Naive thymus-derived CD4-positive, alpha-beta T cell (primary cell): ENCODE results near the gene ZNG1A. TPM values are rescaled to one million over a fixed set of nuclear protein-coding genes. Genes with fewer than 3 reads are reported as not detected.
"Not testable (repeated sequence)": the region's sequence is repeated elsewhere in the genome, so short reads cannot be mapped to it uniquely, and the experiment has no call there.

ENCODE experiments used
- ATAC-seq: fragments of 150-1000 bp; cut with Tn5 transposase; 2 replicates; pipeline ENCODE4 v1.10.0; 2021; ENCODE audit warnings: mild to moderate bottlenecking, moderate library complexity
- CTCF ChIA-PET: fragments of 350-600 bp; sonication (Branson Sonifier 250); formaldehyde crosslinking; loops from one replicate; lab custom pipeline; 2021; ENCODE audit warnings: antibody characterized with exemption; lab: Charles Lee
- POLR2A ChIA-PET: fragments of 350-600 bp; sonication (Branson Sonifier 250); formaldehyde crosslinking; loops from one replicate; lab custom pipeline; 2021; ENCODE audit warnings: antibody characterized with exemption, inconsistent platforms; lab: Charles Lee
- DNase-seq, 9 donors: peaks; one replicate each; pipeline versions ENCODE4 v3.0.0 to v3.0.0-alpha.2; 2020 to 2022; ENCODE audit warnings: mixed read lengths in 1 of 9
- H3K27ac ChIP-seq: one replicate; pipeline ENCODE4 v1.7.0; 2013; ENCODE audit warnings: mild to moderate bottlenecking, low read depth, low read length, moderate library complexity
- H3K27me3 ChIP-seq, 2 donors: one replicate each; pipeline ENCODE4 v1.7.0; 2013; ENCODE audit warnings: low read length in 2 of 2, mild to moderate bottlenecking in 2 of 2, moderate library complexity in 2 of 2; ENCODE audit not compliant: control insufficient read depth in 2 of 2, insufficient read depth in 2 of 2
- H3K36me3 ChIP-seq, 3 experiments: 1 replicate in 2 of 3; 2 replicates in 1 of 3; pipeline ENCODE4 v1.7.0; 2013; ENCODE audit warnings: low read length in 3 of 3, mild to moderate bottlenecking in 3 of 3, moderate library complexity in 1 of 3; ENCODE audit not compliant: insufficient read depth in 3 of 3, control insufficient read depth in 2 of 3
- H3K4me1 ChIP-seq, 2 donors: one replicate each; pipeline ENCODE4 v1.7.0; 2013; ENCODE audit warnings: low read length in 2 of 2, mild to moderate bottlenecking in 2 of 2, moderate library complexity in 1 of 2; ENCODE audit not compliant: control insufficient read depth in 2 of 2, insufficient read depth in 2 of 2
- H3K4me3 ChIP-seq: 2 replicates; pipeline ENCODE4 v1.7.0; 2013; ENCODE audit warnings: mild to moderate bottlenecking, low read length
- H3K9me3 ChIP-seq, 3 experiments: 1 replicate in 2 of 3; 2 replicates in 1 of 3; pipeline ENCODE4 v1.7.0; 2013; ENCODE audit warnings: low read length in 3 of 3; ENCODE audit not compliant: control insufficient read depth in 2 of 3
- H3K27ac Mint-ChIP-seq, 9 donors: one replicate each; pipeline ENCODE4 v1.8.0; 2020 to 2022; ENCODE audit warnings: mixed read lengths in 9 of 9, mild to moderate bottlenecking in 8 of 9, moderate library complexity in 5 of 9, inconsistent platforms in 2 of 9
- H3K27me3 Mint-ChIP-seq, 5 donors: one replicate each; pipeline ENCODE4 v1.8.0; 2021 to 2022; ENCODE audit warnings: mixed read lengths in 5 of 5, mild to moderate bottlenecking in 1 of 5
- H3K36me3 Mint-ChIP-seq, 5 donors: one replicate each; pipeline ENCODE4 v1.8.0; 2020 to 2022; ENCODE audit warnings: mixed read lengths in 5 of 5, mild to moderate bottlenecking in 3 of 5, inconsistent platforms in 1 of 5
- H3K4me1 Mint-ChIP-seq, 7 donors: one replicate each; pipeline ENCODE4 v1.8.0; 2020 to 2022; ENCODE audit warnings: mixed read lengths in 7 of 7, mild to moderate bottlenecking in 3 of 7, inconsistent platforms in 1 of 7
- H3K4me3 Mint-ChIP-seq, 10 donors: one replicate each; pipeline ENCODE4 v1.8.0; 2020 to 2022; ENCODE audit warnings: mild to moderate bottlenecking in 10 of 10, mixed read lengths in 10 of 10, moderate library complexity in 6 of 10, inconsistent platforms in 2 of 10
- H3K9me3 Mint-ChIP-seq, 11 donors: one replicate each; pipeline ENCODE4 v1.8.0; 2020 to 2022; ENCODE audit warnings: mixed read lengths in 11 of 11, mild to moderate bottlenecking in 4 of 11, inconsistent platforms in 1 of 11, moderate library complexity in 1 of 11
- intact Hi-C, 2 donors: fragments of 100-400 bp; cut with micrococcal nuclease; formaldehyde crosslinking; loops; one replicate each; pipeline ENCODE4 v1.15.1; 2023
- polyA plus RNA-seq, 2 donors: library from polyadenylated mRNA; unstranded; fragments of 300-500 nt; fragmentation: Illumina TruSeq; gene quantifications; one replicate each; pipeline ENCODE4 v1.2.3, GENCODE V29; 2021
- total RNA-seq, 6 experiments: library from RNA in 5 of 6; stranded (reverse) in 5 of 6; gene quantifications; 1 replicate in 5 of 6; 2 replicates in 1 of 6; pipeline ENCODE4 v1.2.3 and lab custom pipeline; 2021 to 2026

ZNG1A gene
- total and polyA plus RNA-seq, 7 experiments from 2014 or later, result 16.4 to 30.6 (median 27.2) TPM

DNA sequence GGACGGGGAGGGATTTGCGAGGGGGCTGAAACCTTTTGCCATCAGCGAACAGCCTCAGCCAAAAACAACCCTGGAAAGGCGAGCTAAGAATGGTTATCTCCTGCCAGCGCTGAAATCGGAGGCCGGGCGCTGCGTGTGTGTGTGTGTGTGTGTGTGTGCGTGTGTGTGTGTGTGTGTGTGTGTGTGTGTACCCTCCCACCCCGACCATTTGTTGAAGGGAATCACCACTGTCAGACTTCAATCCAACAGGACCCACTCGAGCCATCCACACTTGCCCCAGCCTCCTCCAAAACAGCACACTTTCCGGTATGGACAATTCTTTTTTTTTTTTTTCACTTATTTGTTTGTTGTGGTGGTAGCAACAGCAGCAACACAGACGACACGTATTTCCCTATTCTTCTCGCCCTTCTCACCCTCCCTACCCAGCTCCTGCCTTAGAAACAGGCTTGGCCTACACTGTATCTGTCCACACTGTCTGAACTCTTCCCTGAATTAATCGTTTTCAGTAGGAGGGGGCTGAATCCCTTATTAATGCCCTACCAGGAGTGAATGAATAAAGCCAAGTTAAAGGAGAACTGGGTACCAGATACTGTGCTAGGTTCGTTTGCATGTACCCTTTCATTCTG lies 104.8 kb downstream of the ZNG1A start:
- CTCF ChIA-PET, H3K9me3 Mint-ChIP-seq, H3K27me3 ChIP-seq, H3K27ac ChIP-seq, H3K36me3 Mint-ChIP-seq, ATAC-seq, intact Hi-C loops, POLR2A ChIA-PET, H3K4me1 ChIP-seq, H3K27ac Mint-ChIP-seq, H3K36me3 ChIP-seq, DNase-seq, H3K9me3 ChIP-seq, H3K4me3 ChIP-seq: not testable (repeated sequence)
- Mint-ChIP-seq H3K4me1 (peaks cover 0 to 10% (median 4%) of the 10 kb centered on the region in 7 donors), H3K27me3 (peaks cover 0 to 33% (median 10%) of the 10 kb centered on the region in 5 donors), H3K4me3 (peak overlapping the region in 9 of 10 donors; percentile 59 to 81 (median 73))

DNA sequence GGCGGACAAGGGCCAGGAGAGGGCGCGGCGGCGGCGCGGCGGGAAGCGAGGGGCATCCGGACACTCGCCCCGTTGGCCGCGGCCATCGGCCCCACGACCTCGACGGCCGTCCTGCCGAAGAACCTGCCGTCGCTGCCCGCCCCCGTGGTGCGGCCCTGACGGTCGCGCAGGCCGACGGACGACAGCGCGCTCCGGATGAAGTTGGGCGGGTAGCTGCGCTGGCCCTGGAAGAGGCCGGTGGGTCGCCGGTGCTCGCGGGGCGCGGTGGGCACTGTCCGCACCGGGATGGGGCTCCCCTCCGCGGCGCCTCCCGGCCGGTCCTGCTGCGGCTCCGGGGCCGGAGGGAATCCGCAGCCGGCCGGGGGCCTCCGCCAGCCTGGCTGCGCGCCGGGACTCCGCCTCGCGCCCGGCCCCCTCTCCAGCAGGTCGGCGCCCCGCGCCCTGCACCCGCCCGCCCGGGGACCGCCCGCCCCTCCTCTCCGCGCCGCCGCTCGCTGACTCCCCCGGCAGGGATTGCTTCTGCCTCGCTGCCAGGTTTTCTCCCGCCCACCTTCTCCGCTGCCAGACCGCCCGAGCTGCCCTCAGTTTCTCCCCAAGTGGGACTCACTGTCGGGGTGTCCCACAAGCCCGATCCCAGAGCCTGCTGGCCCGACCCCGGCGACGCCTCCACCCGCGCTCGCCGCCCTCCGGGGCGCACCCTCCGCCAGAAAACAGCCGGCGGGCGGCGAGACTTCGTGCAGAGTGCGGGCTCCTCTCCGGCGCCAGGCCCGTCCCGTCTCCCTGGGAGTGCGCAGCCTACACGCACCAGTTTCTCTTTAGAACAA lies 105.6 kb downstream of the ZNG1A start:
- Mint-ChIP-seq H3K27ac (peak overlapping the region in 1 of 9 donors; percentile 38), H3K4me1 (peaks cover 0 to 10% (median 4%) of the 10 kb centered on the region in 7 donors), H3K4me3 (peak overlapping the region in 8 of 10 donors; percentile 27 to 85 (median 65)), H3K27me3 (peaks cover 0 to 31% (median 10%) of the 10 kb centered on the region in 5 donors)
- ATAC-seq, result peak; percentile 63
- H3K9me3 Mint-ChIP-seq, H3K27me3 ChIP-seq, H3K27ac ChIP-seq, H3K36me3 Mint-ChIP-seq, intact Hi-C loops, H3K36me3 ChIP-seq, H3K9me3 ChIP-seq, H3K4me1 ChIP-seq, CTCF ChIA-PET, POLR2A ChIA-PET, H3K4me3 ChIP-seq: not testable (repeated sequence)
- peak in 7 of 9 donors; percentile 4 to 35 (median 8) for DNase-seq

Other genes with a start within 250 kb of the ZNG1A start
- 10 to 100 TPM; 17.1 to 41.9 (median 24.9) TPM for gene WASHC1, start 149.6 kb downstream of the ZNG1A start, total RNA-seq
- gene WASHC1, start 149.6 kb downstream of the ZNG1A start, polyA plus RNA-seq, result 1 to 10 TPM; 1.4 to 1.5 TPM
- gene FOXD4, start 60.6 kb downstream of the ZNG1A start, total RNA-seq, result under 1 TPM in 3 of 5 experiments, not detected in 2; 0.22 to 0.38 (median 0.27) TPM
- gene FOXD4, start 60.6 kb downstream of the ZNG1A start, polyA plus RNA-seq, result under 1 TPM; 0.09 to 0.12 TPM
- gene DOCK8, start 35.8 kb upstream of the ZNG1A start, total RNA-seq, result 100 to 1,000 TPM; 162 to 294 (median 280) TPM
- 10 to 100 TPM; 47.7 to 84.6 TPM for gene DOCK8, start 35.8 kb upstream of the ZNG1A start, polyA plus RNA-seq